Vagina (tissue), 2 donors: ENCODE data around the gene SWI5.

Experiments used
- CTCF ChIP-seq, 3 experiments: fragments of 450-650 bp in 2 of 3; fragments of 200-600 bp in 1 of 3; sonication (generic) in 1 of 3; IDR thresholded peaks; one replicate each; pipeline ENCODE4 v1.5.1; 2017 to 2019; ENCODE audit warnings: antibody characterized with exemption in 3 of 3, mild to moderate bottlenecking in 2 of 3, moderate library complexity in 2 of 3
- POLR2A ChIP-seq, 2 donors: fragments of 450-650 bp; IDR thresholded peaks; one replicate each; pipeline ENCODE4 v1.6.1; 2017; ENCODE audit warnings: antibody characterized with exemption in 2 of 2, mild to moderate bottlenecking in 2 of 2, moderate library complexity in 2 of 2
- POLR2AphosphoS5 ChIP-seq, 2 donors: sonication (generic); formaldehyde crosslinking; IDR thresholded peaks; one replicate each; pipeline ENCODE4 v1.9.0; 2017; ENCODE audit warnings: antibody characterized with exemption in 2 of 2, mild to moderate bottlenecking in 2 of 2, low read depth in 1 of 2; ENCODE audit not compliant: insufficient read depth in 1 of 2

- no peak for TF ChIP-seq CTCF (IDR thresholded peaks at IDR 0.05)
- no peak for TF ChIP-seq POLR2A (IDR thresholded peaks at IDR 0.05)
- TF ChIP-seq POLR2AphosphoS5 (IDR thresholded peaks at IDR 0.05; ENCODE audit: insufficient read depth in 1 of 2, low read depth in 1 of 2), result no peak
These were observed 18.8 kb upstream of the SWI5 start for GRCh38 chr9:128257086-128257825.
